Neural cell (in vitro differentiated cells): ENCODE data around the gene RAF1. TPM values are rescaled to one million over a fixed set of nuclear protein-coding genes. Genes with fewer than 3 reads are reported as not detected.
"Not testable (repeated sequence)": the region's sequence is repeated elsewhere in the genome, so short reads cannot be mapped to it uniquely, and the experiment has no call there.

ENCODE experiments used
- H2AFZ ChIP-seq: fragments of 200-600, 300-800 bp; sonication (generic), shearing (Covaris generic); 2 replicates; pipeline ENCODE4 v1.6.0; 2014; ENCODE audit warnings: low read depth, mild to moderate bottlenecking, antibody characterized with exemption, low read length, moderate library complexity
- H3F3A ChIP-seq: fragments of 200-600 bp; shearing (Covaris generic); 2 replicates; pipeline ENCODE4 v1.6.1; 2016; ENCODE audit warnings: mild to moderate bottlenecking, moderate library complexity, mixed read lengths, antibody characterized with exemption, low read length; ENCODE audit not compliant: insufficient read depth, poor library complexity, severe bottlenecking
- H3K27ac ChIP-seq: fragments of 200-600, 300-800 bp; sonication (generic), shearing (Covaris generic); 2 replicates; pipeline ENCODE4 v1.5.1; 2014; ENCODE audit warnings: mild to moderate bottlenecking, low read length, moderate library complexity
- H3K27me3 ChIP-seq: fragments of 300-800, 200-600 bp; sonication (generic), shearing (Covaris generic); 2 replicates; pipeline ENCODE4 v1.6.0; 2014; ENCODE audit warnings: mild to moderate bottlenecking, low read depth, low read length, moderate library complexity; ENCODE audit not compliant: insufficient read depth
- H3K36me3 ChIP-seq: fragments of 300-800, 200-600 bp; sonication (generic), shearing (Covaris generic); 2 replicates; pipeline ENCODE4 v1.5.1; 2014; ENCODE audit warnings: mild to moderate bottlenecking, antibody characterized with exemption, low read length, moderate library complexity; ENCODE audit not compliant: insufficient read depth
- H3K4me2 ChIP-seq: fragments of 300-800, 200-600 bp; sonication (generic), shearing (Covaris generic); 2 replicates; pipeline ENCODE4 v1.6.0; 2014; ENCODE audit warnings: mild to moderate bottlenecking, low read length
- H3K4me3 ChIP-seq: fragments of 300-800, 200-600 bp; sonication (generic), shearing (Covaris generic); 2 replicates; pipeline ENCODE4 v1.5.1; 2014; ENCODE audit warnings: mild to moderate bottlenecking, low read length, moderate library complexity
- H3K79me2 ChIP-seq: fragments of 200-600 bp; shearing (Covaris generic); replicated peaks from 2 replicates; pipeline ENCODE4 v1.6.0; 2014; ENCODE audit warnings: mild to moderate bottlenecking, low read length, moderate library complexity; ENCODE audit not compliant: insufficient read depth
- H3K9ac ChIP-seq: fragments of 300-800, 200-600 bp; sonication (generic), shearing (Covaris generic); 2 replicates; pipeline ENCODE4 v1.6.1; 2016; ENCODE audit warnings: mild to moderate bottlenecking, low read length, mixed read lengths
- H3K9me2 ChIP-seq: fragments of 200-600 bp; shearing (Covaris generic); 2 replicates; pipeline ENCODE4 v1.6.1; 2016; ENCODE audit warnings: mild to moderate bottlenecking, low read length, mixed read lengths; ENCODE audit not compliant: insufficient read depth
- H3K9me3 ChIP-seq: fragments of 200-600, 300-800 bp; sonication (generic), shearing (Covaris generic); 2 replicates; pipeline ENCODE4 v1.6.1; 2016; ENCODE audit warnings: mild to moderate bottlenecking, mixed run types, low read length, moderate library complexity, mixed read lengths
- H4K20me1 ChIP-seq: fragments of 200-600 bp; shearing (Covaris generic); 2 replicates; pipeline ENCODE4 v1.6.1; 2016; ENCODE audit warnings: mild to moderate bottlenecking, mixed run types; ENCODE audit not compliant: insufficient read depth
- CTCF ChIP-seq: fragments of 450-650 bp; IDR thresholded peaks from 2 replicates; pipeline ENCODE4 v1.5.1; 2014; ENCODE audit warnings: antibody characterized with exemption, mild to moderate bottlenecking, moderate library complexity; ENCODE audit not compliant: poor library complexity, severe bottlenecking
- EP300 ChIP-seq: fragments of 450-650 bp; conservative IDR thresholded peaks from 2 replicates; pipeline ENCODE4 v1.6.1; 2014; ENCODE audit warnings: antibody characterized with exemption, mild to moderate bottlenecking, moderate library complexity; ENCODE audit not compliant: poor library complexity, severe bottlenecking
- EZH2 ChIP-seq: fragments of 200-600, 300-800 bp; shearing (Covaris generic), sonication (generic); IDR thresholded peaks from 2 replicates; pipeline ENCODE4 v1.6.1; 2014; ENCODE audit warnings: antibody characterized with exemption, low read length, borderline replicate concordance, mild to moderate bottlenecking; ENCODE audit not compliant: insufficient read depth, poor library complexity, severe bottlenecking
- MXI1 ChIP-seq: fragments of 450-650 bp; conservative IDR thresholded peaks from 2 replicates; pipeline ENCODE4 v1.6.1; 2014; ENCODE audit warnings: antibody characterized with exemption, mild to moderate bottlenecking; ENCODE audit not compliant: poor library complexity, severe bottlenecking
- POLR2AphosphoS5 ChIP-seq: IDR thresholded peaks from 2 replicates; pipeline ENCODE4 v1.6.1; 2012
- RAD21 ChIP-seq: fragments of 450-650 bp; conservative IDR thresholded peaks from 2 replicates; pipeline ENCODE4 v1.6.1; 2014; ENCODE audit warnings: antibody characterized with exemption, mild to moderate bottlenecking, moderate library complexity
- REST ChIP-seq: IDR thresholded peaks from 2 replicates; pipeline ENCODE4 v1.6.1; 2012; ENCODE audit warnings: borderline replicate concordance
- SMC3 ChIP-seq: fragments of 450-650 bp; conservative IDR thresholded peaks from 2 replicates; pipeline ENCODE4 v1.6.1; 2014; ENCODE audit warnings: antibody characterized with exemption, mild to moderate bottlenecking, moderate library complexity; ENCODE audit not compliant: poor library complexity
- TAF1 ChIP-seq: IDR thresholded peaks from 2 replicates; pipeline ENCODE4 v1.6.1; 2012; ENCODE audit warnings: low read depth
- polyA plus RNA-seq: library from polyadenylated mRNA; depleted of rRNA; stranded (reverse); fragments of >200 nt; gene quantifications from 2 replicates; pipeline ENCODE4 v1.2.3, GENCODE V29; 2014

RAF1 gene
- polyA plus RNA-seq, 1 donor from 2014 or later = 215 TPM

GRCh38 chr3:12675115-12675810 lies 11.3 kb upstream of the RAF1 start:
- H3K27ac ChIP-seq = no peak overlapping the region
- no peak overlapping the region for H3K9ac ChIP-seq
- no peak for TF ChIP-seq CTCF
- no peak for TF ChIP-seq EP300
- TF ChIP-seq POLR2AphosphoS5 = no peak
- no peak for TF ChIP-seq SMC3
- no peak for TF ChIP-seq MXI1
- TF ChIP-seq RAD21 = no peak
- no peak for TF ChIP-seq REST
- TF ChIP-seq EZH2 = no peak
- no peak for TF ChIP-seq TAF1
- H3K9me3 ChIP-seq = no peaks in the 10 kb centered on the region
- no peaks in the 10 kb centered on the region for H3K9me2 ChIP-seq
- no peak overlapping the region for H3K4me3 ChIP-seq
- H4K20me1 ChIP-seq = no peaks in the 10 kb centered on the region
- no peaks in the 10 kb centered on the region for H3K36me3 ChIP-seq
- no peaks in the 10 kb centered on the region for H3K79me2 ChIP-seq
- no peak overlapping the region for H3K4me2 ChIP-seq
- no peaks in the 10 kb centered on the region for H3K27me3 ChIP-seq
- no peaks in the 10 kb centered on the region for H3F3A ChIP-seq
- H2AFZ ChIP-seq = no peak overlapping the region

GRCh38 chr3:12673956-12674736 lies 10.2 kb upstream of the RAF1 start:
- H4K20me1 ChIP-seq, H3F3A ChIP-seq, H3K79me2 ChIP-seq, H3K9me2 ChIP-seq, H3K27me3 ChIP-seq, H2AFZ ChIP-seq, H3K4me2 ChIP-seq, H3K9me3 ChIP-seq, H3K27ac ChIP-seq, H3K9ac ChIP-seq, H3K36me3 ChIP-seq, H3K4me3 ChIP-seq: not testable (repeated sequence)
